Activated CD4-positive, CD25-positive, alpha-beta regulatory T cell treated with anti-CD3 and anti-CD28 coated beads, Interleukin-2, amount 50 U/mL, for 24 hours (primary cell): ENCODE data around the gene SNX1.
"Not testable (repeated sequence)": the region's sequence is repeated elsewhere in the genome, so short reads cannot be mapped to it uniquely, and the experiment has no call there.

Source experiments
- ATAC-seq, 2 donors: fragments of 150-1000 bp; cut with Tn5 transposase; one replicate each; pipeline ENCODE4 v1.10.0; 2021; ENCODE audit warnings: mild to moderate bottlenecking in 1 of 2, moderate library complexity in 1 of 2

Gene SNX1

GRCh38 chr15:64082757-64083156 is 13.0 kb upstream of the SNX1 start:
- ATAC-seq, result no peak

DNA sequence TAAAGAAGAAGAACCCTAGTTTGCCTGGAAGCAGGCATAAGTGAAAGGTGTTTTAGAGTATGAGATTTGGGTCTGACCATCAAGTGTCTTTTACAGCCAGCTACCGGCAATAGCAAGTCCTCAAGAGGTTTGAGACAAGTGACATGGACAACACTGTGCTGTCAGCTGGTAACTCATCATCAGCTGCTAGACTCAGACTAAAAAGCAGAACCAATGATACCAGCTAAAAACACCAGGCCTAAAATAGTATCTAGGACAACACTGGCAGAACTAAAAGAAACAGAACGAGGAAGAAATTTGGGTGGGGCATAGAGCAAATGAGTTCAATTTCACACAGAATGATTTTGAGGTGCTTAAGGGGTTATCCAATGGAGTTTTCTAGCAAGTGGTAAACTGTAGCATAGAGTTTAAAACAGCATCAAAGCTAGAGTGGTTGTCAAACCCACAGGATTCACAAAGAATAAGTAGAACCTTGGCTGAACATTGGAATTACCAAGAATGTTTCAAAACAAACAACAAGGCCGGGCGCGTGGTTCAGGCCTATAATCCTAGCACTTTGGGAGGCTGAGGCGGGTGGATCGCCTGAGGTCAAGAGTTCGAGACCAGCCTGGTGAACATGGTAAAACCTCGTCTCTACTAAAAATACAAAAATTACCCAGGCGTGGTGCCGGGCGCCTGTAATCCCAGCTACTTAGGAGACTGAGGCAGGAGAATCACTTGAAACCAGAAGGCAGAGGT is 6.1 kb upstream of the SNX1 start:
- ATAC-seq, result no peak

- ATAC-seq, result no peak
These were observed 5.3 kb upstream of the SNX1 start for GRCh38 chr15:64090527-64090926.

DNA sequence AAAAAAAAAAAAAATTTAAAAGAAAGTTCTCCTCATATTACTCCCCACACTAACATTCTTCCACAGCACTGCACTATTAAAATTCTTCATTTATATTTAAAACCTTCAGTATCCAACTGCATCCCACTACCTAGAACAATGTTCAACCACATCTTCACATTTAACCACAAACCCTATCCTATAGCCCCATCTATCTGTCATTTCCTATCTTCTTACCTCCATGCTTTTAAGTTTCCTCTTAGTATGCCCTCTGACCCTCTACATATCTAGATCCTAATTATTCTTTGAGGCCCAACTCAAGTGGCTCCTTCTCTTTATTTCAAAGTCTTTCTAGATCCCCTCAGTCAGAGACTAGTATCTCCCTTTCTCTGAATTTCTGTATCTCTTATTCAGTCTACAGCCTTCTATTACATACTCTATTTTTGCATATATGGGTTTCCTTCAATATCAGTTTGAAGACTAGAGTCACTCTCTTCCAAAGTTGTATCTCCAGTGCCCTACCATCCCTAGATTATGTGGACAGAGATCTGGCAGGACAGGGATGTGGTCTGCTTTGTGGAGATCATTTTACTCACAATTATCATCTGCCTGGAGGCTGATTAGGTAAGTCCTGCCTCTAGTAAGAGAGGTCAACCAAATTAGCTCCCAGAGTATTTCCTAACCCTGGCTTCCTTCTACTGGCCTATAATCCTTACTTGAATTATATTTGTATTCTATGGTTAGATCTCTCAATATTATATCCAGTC is 3.5 kb upstream of the SNX1 start:
- no peak for ATAC-seq

- ATAC-seq, result peak in 1 of 2 donors; percentile 3
These were observed 2.7 kb upstream of the SNX1 start for GRCh38 chr15:64092864-64093626.

- ATAC-seq, result peak; percentile 85 to 88
These were observed 2.0 kb upstream of the SNX1 start, which contains the start of gene CIAO2A for GRCh38 chr15:64093627-64094417. Gene CIAO2A (minus strand): TSS chr15:64093838. CDS start chr15:64093768, 70 bp downstream.

DNA sequence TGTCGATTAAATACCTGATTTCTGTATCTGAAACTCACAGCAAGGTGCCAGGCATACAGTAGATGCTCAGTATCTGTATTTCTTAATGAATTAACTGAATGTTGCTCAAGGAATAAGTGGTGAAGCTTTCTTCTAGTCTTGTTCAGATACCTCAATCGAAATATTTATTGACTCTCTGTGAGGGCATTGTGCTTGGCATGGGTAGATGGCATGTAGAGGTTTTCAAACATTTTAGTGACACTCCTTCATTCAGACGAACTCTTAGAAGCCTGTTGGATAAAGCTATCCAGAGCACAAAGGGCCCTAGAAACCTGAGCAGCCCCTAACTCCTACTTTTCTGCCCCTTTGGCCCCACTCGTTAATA is 369 bp upstream of the SNX1 start:
- ATAC-seq, result no peak

- ATAC-seq, result no peak
These were observed 1.0 kb downstream of the SNX1 start for GRCh38 chr15:64096668-64097384.

- no peak for ATAC-seq
These were observed 3.6 kb downstream of the SNX1 start for GRCh38 chr15:64099379-64099778.

DNA sequence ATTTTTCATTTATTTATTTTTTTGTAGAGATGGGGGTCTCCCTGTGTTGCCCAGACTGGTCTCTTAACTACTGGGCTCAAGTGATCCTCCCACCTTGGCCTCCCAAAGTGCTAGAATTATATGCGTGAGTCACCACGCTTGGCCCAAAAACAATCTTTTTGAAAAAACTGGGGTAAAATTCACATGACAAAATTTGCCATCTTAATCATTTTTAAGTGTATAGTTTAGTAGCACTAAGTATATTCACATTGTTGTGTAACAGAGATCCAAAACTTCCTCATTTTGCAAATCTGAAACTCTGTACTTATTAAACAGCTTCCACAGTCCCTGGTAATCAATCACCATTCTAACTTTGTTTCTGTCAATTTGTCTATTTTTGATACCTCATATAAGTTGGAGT is 5.2 kb downstream of the SNX1 start:
- no peak for ATAC-seq

DNA sequence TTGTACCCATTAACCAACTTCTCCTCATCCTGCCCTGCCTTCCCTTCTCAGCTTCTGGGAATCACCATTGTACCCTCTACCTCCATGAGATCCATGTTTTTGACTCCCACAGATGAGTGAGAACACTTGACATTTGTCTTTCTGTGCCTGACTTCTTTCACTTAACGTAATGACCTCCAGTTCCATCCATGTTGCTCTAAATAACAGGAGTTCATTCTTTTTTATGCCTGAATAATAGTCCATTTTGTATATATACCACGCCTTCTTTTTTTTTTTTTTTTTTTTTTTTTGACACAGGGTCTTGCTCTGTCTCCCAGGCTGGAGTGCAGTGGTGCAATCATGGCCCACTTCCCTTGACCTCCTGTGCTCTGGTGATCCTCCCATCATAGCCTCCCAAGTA is 6.7 kb downstream of the SNX1 start:
- no peak for ATAC-seq

- ATAC-seq, result no peak
These were observed 9.4 kb downstream of the SNX1 start for GRCh38 chr15:64105113-64105704.

GRCh38 chr15:64107337-64107736 is 11.6 kb downstream of the SNX1 start:
- no peak for ATAC-seq

DNA sequence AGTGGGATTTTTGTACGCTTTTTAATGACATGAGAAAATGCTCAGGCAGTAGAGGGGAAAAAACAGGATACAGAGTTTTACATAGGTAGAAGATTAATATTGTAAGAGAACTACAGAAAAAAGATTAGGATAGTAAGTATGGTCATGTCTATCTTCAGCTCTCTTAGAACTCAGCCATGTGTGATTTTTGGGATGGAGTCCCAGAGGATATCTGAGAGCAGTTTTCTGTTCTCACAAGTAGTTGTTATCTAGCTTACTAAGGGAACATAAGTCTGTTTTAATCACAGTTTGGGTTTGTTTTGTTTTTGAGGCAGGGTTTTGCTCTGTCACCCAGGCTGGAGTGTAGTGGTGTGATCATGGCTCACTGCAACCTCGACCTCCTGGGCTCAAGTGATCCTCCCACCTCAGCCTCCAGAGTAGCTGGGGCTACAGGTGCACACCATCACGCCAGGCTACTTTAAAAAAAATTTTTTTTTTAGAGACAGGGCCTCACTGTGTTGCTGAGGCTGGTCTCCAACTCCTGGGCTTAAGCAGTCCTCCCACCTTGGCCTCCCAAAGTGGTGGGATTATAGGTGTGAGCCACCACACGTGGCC is 14.4 kb downstream of the SNX1 start:
- not testable (repeated sequence) for ATAC-seq

- ATAC-seq, result peak in 1 of 2 donors; percentile 44
These were observed 15.3 kb downstream of the SNX1 start for GRCh38 chr15:64110950-64111678.

DNA sequence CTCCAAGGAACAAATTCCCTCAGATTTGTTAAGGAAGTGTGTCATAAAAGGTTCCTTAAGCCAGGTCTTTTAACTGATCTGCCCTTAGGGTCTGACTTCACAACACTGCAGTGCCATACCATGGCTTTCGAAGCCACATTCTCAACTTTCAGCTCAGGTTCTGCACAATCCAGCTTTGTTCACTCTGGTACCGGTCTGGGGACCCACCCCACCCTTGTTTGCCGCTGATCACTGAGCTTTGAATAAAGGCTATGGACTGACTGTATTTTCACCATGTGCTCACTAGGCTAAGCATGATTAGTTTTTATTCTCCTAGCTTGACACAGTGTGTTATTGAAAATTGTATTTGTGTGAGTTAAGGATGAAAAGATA is 15.9 kb downstream of the SNX1 start:
- ATAC-seq, result no peak

DNA sequence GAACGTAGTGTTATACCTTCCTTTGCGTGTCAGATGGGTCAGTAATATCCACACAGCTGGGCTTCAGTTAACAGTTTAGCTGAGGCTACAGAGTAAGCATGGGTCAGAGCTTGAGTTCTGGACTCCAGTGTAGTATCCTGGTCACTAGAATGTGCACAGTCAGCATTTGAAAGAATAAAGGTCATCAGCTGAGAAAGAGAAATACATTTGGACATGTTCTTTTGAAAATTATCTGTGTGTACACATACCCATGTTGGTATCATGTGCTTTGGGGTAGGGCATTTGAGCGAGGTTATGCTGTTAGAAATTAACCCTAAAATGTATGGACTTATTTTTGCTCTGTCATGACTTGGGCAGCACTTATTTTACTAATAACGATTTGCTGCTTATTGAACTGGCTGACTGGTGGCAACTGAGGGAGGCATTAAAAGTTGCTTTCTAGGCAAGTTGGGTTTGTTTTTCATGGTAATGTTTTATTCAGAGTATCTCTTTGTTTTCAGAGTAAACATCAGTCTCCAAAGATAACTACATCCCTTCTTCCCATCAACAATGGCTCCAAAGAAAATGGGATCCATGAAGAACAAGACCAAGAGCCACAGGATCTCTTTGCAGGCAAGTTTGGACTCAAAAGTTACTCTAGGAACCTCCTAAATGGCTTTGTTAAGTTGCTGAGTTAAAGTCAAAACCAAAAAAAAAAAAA is 16.4 kb downstream of the SNX1 start:
- ATAC-seq, result no peak

DNA sequence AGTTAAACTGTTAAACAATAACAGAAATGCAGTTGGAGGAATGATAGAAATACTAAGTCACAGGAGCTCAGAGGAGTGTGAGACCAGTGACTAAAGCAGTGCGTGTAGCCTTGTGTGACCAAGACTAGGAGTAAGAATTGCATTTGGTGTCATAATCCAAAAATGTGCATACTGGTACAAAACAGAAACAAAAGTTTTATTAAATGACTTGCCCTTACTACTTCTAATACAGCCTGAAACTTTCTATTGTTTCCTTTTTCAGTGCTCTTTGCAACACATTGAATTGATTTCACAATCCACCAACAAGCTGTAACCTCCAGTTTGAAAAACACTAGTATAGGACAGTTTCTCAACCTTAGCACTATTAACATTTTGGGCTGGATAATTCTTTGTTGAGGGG is 17.1 kb downstream of the SNX1 start:
- ATAC-seq, result peak; percentile 56 to 82

DNA sequence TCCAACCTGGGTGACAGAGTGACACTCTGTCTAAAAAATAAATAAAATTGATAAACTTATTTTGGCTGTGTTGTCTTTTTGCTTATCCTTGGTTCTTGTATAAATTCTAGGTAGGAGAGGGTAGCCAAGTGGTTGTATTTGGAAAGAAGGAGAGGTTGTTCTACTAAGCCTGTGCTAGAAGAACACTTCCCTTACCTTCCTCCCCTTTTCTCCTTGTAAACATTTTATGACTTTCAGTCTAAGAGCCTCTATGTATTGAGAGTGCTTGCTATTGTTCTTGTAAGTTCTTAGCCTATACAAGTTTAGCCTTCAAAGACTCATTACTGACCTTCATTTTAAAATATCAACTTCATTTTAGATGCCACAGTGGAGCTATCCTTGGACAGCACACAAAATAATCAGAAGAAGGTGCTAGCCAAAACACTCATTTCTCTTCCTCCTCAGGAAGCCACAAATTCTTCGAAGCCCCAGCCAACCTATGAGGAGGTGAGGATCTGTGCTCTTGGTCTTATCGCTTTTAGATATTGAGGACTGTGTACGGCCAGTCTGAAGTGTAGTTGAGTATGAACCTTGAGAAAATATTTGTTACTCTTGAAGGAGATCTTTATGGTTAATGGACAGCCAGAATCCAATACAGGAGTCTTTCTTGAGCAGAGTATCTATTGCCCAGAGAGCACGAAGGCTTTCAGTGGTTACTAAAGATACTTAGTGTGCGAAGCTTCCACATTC is 22.1 kb downstream of the SNX1 start:
- no peak for ATAC-seq
